ENCODE measurements around the gene WASF3. TPM values are rescaled to one million over a fixed set of nuclear protein-coding genes. Genes with fewer than 3 reads are reported as not detected.

The WASF3 gene
- total and polyA plus RNA-seq, 2 of the 13 experiments (the other 11 are each of a cell fraction or from before 2014, with no cell fraction given): 10.4 to 17.2 TPM

- no peak overlapping the region for H3K4me3 ChIP-seq (replicated peaks in 1 of 3; ENCODE audit: insufficient read depth in 1 of 3, low read depth in 2 of 3, low read length in 3 of 3)
- no peaks in the 10 kb centered on the region; the same call in 1 of the 2 replicates for H4K20me1 ChIP-seq (ENCODE audit: insufficient read depth, low read length)
- H3K27ac ChIP-seq (ENCODE audit: extremely low read length, insufficient read depth, low read length): no peak overlapping the region
- ChIA-PET POLR2A (no interaction called here), CTCF (ENCODE audit: low intra/inter-chr PET ratio, low total read pairs) (no interaction called here)
- no peak overlapping the region for H3K9ac ChIP-seq (ENCODE audit: insufficient read depth, low read depth, low read length)
- intact Hi-C loops (cut with micrococcal nuclease; ENCODE audit: unreplicated experiment): no loop called here
- ATAC-seq: no peak
- no TSS peak for BruUV-seq (replicated peaks)
- peaks cover 3% of the 10 kb centered on the region for H3K79me2 ChIP-seq (ENCODE audit: insufficient read depth, low read length)
- no peak overlapping the region for H3K4me2 ChIP-seq (ENCODE audit: low read depth, low read length)
- H2AFZ ChIP-seq (ENCODE audit: low read length): no peak overlapping the region
- no peaks in the 10 kb centered on the region for H3K9me3 ChIP-seq (ENCODE audit: low read length)
- no peaks in the 10 kb centered on the region for H3K27me3 ChIP-seq (ENCODE audit: control insufficient read depth in 1 of 2, insufficient read depth in 2 of 2, low read length in 2 of 2)
- 48% methylated on average over 2 of the region's 2 CpGs for WGBS (ENCODE audit: low lambda C conversion rate)
- FAIRE-seq: no peak
- H3K36me3 ChIP-seq (replicated peaks in 1 of 2; ENCODE audit: control insufficient read depth in 1 of 2, insufficient read depth in 2 of 2, low read length in 2 of 2): peaks cover 0 to 4% of the 10 kb centered on the region in 2 experiments; a peak in 1 of 5 replicates
- H3K4me1 ChIP-seq (ENCODE audit: insufficient read depth, low read length): peaks cover 7% of the 10 kb centered on the region
- TF ChIP-seq BATF2 (CRISPR knock-in tag; IDR thresholded peaks at IDR 0.05): no peak
- TF ChIP-seq ZNF460 (CRISPR knock-in tag; IDR thresholded peaks at IDR 0.05; ENCODE audit: borderline replicate concordance): no peak
- no peak for TF ChIP-seq CHCHD3 (CRISPR knock-in tag; IDR thresholded peaks at IDR 0.05)
- TF ChIP-seq ZNF280D (CRISPR knock-in tag; IDR thresholded peaks at IDR 0.05): no peak
- TF ChIP-seq NPAS2 (CRISPR knock-in tag; IDR thresholded peaks at IDR 0.05; ENCODE audit: borderline replicate concordance): no peak
- TF ChIP-seq MXD3 (CRISPR knock-in tag; IDR thresholded peaks at IDR 0.05): no peak
- no peak for TF ChIP-seq MATR3 (CRISPR knock-in tag; IDR thresholded peaks at IDR 0.05)
- no peak for TF ChIP-seq IKZF1 (IDR thresholded peaks at IDR 0.05)
- no peak for TF ChIP-seq ZBTB8A (CRISPR knock-in tag; IDR thresholded peaks at IDR 0.05; ENCODE audit: borderline replicate concordance, low read depth)
- no peak for TF ChIP-seq THAP9 (CRISPR knock-in tag; IDR thresholded peaks at IDR 0.05; ENCODE audit: borderline replicate concordance)
- no peak for TF ChIP-seq BHLHE40 (IDR thresholded peaks at IDR 0.05; ENCODE audit: low read length)
- TF ChIP-seq ZFP37 (CRISPR knock-in tag; IDR thresholded peaks at IDR 0.05; ENCODE audit: borderline replicate concordance): no peak
- TF ChIP-seq KLF9 (CRISPR knock-in tag; IDR thresholded peaks at IDR 0.05; ENCODE audit: low read depth): no peak
- TF ChIP-seq HOXA3 (CRISPR knock-in tag; IDR thresholded peaks at IDR 0.05): no peak
- no peak for TF ChIP-seq ZNF367 (CRISPR knock-in tag; IDR thresholded peaks at IDR 0.05; ENCODE audit: borderline replicate concordance)
- no peak for TF ChIP-seq RFX3 (CRISPR knock-in tag; IDR thresholded peaks at IDR 0.05)
- no peak for DNase-seq (ENCODE audit: low spot score)
- in situ Hi-C loops (cut with HindIII; ENCODE audit: extremely low pct_ligation_motif_present, low pct_unique_long_range_greater_than_20kb): no loop called here
These were observed 58.6 kb downstream of the WASF3 start for GRCh38 chr13:26616126-26616525.

Data from HepG2 (cell line).